WTC11 (cell line): Measurements from ENCODE around the gene ELAC2.

Experiments
- ELF4 ChIP-seq: sonication (generic); formaldehyde crosslinking; IDR thresholded peaks from 2 replicates; pipeline ENCODE4 v1.8.1; 2022; ENCODE audit warnings: low read depth, mild to moderate bottlenecking, moderate library complexity, missing genetic modification reagents
- NFYB ChIP-seq: sonication (generic); formaldehyde crosslinking; conservative IDR thresholded peaks from 2 replicates; pipeline ENCODE4 v1.8.0; 2022; ENCODE audit warnings: low read depth, missing genetic modification reagents
- SMAD3 ChIP-seq: sonication (generic); formaldehyde crosslinking; IDR thresholded peaks from 2 replicates; pipeline ENCODE4 v1.8.0; 2022; ENCODE audit warnings: missing genetic modification reagents, mild to moderate bottlenecking, borderline replicate concordance
- SP1 ChIP-seq: sonication (generic); formaldehyde crosslinking; conservative IDR thresholded peaks from 2 replicates; pipeline ENCODE4 v1.8.1; 2022; ENCODE audit warnings: missing genetic modification reagents
- TEAD4 ChIP-seq: sonication (generic); formaldehyde crosslinking; IDR thresholded peaks from 2 replicates; pipeline ENCODE4 v1.8.0; 2022; ENCODE audit warnings: mild to moderate bottlenecking, missing genetic modification reagents
- TP53 ChIP-seq: sonication (generic); formaldehyde crosslinking; IDR thresholded peaks from 2 replicates; pipeline ENCODE4 v1.8.1; 2023; ENCODE audit warnings: mild to moderate bottlenecking, missing genetic modification reagents
- TF ChIP-seq, protein P1 (sequence below): fragments of 200-600 bp; IDR thresholded peaks from 2 replicates; pipeline ENCODE4 v1.8.0; 2022; ENCODE audit warnings: antibody characterized with exemption
- TF ChIP-seq, protein P2 (sequence below): sonication (generic); formaldehyde crosslinking; conservative IDR thresholded peaks from 2 replicates; pipeline ENCODE4 v1.8.1; 2023; ENCODE audit warnings: mild to moderate bottlenecking, low read depth, missing genetic modification reagents, moderate library complexity
- TF ChIP-seq, protein P3 (sequence below): sonication (generic); formaldehyde crosslinking; IDR thresholded peaks from 2 replicates; pipeline ENCODE4 v1.8.1; 2023; ENCODE audit warnings: mild to moderate bottlenecking, missing genetic modification reagents
- TF ChIP-seq, protein P4 (sequence below): sonication (generic); formaldehyde crosslinking; IDR thresholded peaks from 2 replicates; pipeline ENCODE4 v1.8.0; 2022; ENCODE audit warnings: mild to moderate bottlenecking, missing genetic modification reagents
- TF ChIP-seq, protein P5 (sequence below): sonication (generic); formaldehyde crosslinking; conservative IDR thresholded peaks from 2 replicates; pipeline ENCODE4 v1.8.1; 2022; ENCODE audit warnings: mild to moderate bottlenecking, missing genetic modification reagents

DNA sequence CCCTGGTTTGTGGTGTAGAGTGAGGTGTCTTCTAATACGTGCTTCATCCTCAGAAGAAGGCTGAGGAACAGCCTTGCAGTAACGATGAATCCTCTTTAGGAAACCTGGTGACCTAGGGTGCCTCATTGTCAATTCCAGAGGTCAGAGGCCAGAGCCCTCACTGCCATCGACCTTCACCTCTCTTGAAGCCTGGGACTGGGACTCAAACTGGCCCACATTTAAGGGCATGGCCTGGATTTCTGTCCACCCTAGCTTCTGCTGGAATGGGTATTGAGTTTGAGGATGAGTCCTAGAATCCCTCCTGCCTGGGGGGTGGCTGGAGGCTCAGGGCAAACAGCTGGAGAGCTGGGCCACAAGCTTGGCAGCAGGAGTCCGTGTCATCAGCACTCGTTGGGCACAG is 38.6 kb downstream of the ELAC2 start:
- no peak for TF ChIP-seq TP53 (CRISPR knock-in tag)
- TF ChIP-seq, protein P1, sequence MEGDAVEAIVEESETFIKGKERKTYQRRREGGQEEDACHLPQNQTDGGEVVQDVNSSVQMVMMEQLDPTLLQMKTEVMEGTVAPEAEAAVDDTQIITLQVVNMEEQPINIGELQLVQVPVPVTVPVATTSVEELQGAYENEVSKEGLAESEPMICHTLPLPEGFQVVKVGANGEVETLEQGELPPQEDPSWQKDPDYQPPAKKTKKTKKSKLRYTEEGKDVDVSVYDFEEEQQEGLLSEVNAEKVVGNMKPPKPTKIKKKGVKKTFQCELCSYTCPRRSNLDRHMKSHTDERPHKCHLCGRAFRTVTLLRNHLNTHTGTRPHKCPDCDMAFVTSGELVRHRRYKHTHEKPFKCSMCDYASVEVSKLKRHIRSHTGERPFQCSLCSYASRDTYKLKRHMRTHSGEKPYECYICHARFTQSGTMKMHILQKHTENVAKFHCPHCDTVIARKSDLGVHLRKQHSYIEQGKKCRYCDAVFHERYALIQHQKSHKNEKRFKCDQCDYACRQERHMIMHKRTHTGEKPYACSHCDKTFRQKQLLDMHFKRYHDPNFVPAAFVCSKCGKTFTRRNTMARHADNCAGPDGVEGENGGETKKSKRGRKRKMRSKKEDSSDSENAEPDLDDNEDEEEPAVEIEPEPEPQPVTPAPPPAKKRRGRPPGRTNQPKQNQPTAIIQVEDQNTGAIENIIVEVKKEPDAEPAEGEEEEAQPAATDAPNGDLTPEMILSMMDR: no peak
- TF ChIP-seq, protein P2, sequence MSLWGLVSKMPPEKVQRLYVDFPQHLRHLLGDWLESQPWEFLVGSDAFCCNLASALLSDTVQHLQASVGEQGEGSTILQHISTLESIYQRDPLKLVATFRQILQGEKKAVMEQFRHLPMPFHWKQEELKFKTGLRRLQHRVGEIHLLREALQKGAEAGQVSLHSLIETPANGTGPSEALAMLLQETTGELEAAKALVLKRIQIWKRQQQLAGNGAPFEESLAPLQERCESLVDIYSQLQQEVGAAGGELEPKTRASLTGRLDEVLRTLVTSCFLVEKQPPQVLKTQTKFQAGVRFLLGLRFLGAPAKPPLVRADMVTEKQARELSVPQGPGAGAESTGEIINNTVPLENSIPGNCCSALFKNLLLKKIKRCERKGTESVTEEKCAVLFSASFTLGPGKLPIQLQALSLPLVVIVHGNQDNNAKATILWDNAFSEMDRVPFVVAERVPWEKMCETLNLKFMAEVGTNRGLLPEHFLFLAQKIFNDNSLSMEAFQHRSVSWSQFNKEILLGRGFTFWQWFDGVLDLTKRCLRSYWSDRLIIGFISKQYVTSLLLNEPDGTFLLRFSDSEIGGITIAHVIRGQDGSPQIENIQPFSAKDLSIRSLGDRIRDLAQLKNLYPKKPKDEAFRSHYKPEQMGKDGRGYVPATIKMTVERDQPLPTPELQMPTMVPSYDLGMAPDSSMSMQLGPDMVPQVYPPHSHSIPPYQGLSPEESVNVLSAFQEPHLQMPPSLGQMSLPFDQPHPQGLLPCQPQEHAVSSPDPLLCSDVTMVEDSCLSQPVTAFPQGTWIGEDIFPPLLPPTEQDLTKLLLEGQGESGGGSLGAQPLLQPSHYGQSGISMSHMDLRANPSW (CRISPR knock-in tag): no peak
- TF ChIP-seq, protein P3, sequence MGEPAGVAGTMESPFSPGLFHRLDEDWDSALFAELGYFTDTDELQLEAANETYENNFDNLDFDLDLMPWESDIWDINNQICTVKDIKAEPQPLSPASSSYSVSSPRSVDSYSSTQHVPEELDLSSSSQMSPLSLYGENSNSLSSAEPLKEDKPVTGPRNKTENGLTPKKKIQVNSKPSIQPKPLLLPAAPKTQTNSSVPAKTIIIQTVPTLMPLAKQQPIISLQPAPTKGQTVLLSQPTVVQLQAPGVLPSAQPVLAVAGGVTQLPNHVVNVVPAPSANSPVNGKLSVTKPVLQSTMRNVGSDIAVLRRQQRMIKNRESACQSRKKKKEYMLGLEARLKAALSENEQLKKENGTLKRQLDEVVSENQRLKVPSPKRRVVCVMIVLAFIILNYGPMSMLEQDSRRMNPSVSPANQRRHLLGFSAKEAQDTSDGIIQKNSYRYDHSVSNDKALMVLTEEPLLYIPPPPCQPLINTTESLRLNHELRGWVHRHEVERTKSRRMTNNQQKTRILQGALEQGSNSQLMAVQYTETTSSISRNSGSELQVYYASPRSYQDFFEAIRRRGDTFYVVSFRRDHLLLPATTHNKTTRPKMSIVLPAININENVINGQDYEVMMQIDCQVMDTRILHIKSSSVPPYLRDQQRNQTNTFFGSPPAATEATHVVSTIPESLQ (CRISPR knock-in tag): no peak
- TF ChIP-seq, protein P4, sequence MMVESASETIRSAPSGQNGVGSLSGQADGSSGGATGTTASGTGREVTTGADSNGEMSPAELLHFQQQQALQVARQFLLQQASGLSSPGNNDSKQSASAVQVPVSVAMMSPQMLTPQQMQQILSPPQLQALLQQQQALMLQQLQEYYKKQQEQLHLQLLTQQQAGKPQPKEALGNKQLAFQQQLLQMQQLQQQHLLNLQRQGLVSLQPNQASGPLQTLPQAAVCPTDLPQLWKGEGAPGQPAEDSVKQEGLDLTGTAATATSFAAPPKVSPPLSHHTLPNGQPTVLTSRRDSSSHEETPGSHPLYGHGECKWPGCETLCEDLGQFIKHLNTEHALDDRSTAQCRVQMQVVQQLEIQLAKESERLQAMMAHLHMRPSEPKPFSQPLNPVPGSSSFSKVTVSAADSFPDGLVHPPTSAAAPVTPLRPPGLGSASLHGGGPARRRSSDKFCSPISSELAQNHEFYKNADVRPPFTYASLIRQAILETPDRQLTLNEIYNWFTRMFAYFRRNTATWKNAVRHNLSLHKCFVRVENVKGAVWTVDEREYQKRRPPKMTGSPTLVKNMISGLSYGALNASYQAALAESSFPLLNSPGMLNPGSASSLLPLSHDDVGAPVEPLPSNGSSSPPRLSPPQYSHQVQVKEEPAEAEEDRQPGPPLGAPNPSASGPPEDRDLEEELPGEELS: no peak
- no peak for TF ChIP-seq SMAD3 (CRISPR knock-in tag)
- TF ChIP-seq, protein P5, sequence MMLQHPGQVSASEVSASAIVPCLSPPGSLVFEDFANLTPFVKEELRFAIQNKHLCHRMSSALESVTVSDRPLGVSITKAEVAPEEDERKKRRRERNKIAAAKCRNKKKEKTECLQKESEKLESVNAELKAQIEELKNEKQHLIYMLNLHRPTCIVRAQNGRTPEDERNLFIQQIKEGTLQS (CRISPR knock-in tag): no peak
- TF ChIP-seq NFYB (CRISPR knock-in tag): no peak
- no peak for TF ChIP-seq ELF4
- TF ChIP-seq TEAD4 (CRISPR knock-in tag): no peak
- TF ChIP-seq SP1 (CRISPR knock-in tag): no peak
